OCI-LY7 (cell line): ENCODE measurements around the gene KAT6B.

ENCODE experiments used
- CTCF ChIP-seq: fragments of 200-600 bp; sonication (generic); conservative IDR thresholded peaks from 2 replicates; pipeline ENCODE4 v1.5.1; 2014; ENCODE audit warnings: mild to moderate bottlenecking, antibody characterized with exemption, low read length, moderate library complexity, mixed read lengths
- EZH2phosphoT487 ChIP-seq: fragments of 200-600 bp; sonication (generic); IDR thresholded peaks from 2 replicates; pipeline ENCODE4 v1.6.1; 2018; ENCODE audit warnings: low read depth, borderline replicate concordance, mild to moderate bottlenecking, mixed run types, antibody characterized with exemption, low read length, moderate library complexity, mixed read lengths

- no peak for TF ChIP-seq CTCF
- TF ChIP-seq EZH2phosphoT487, result no peak
Measured at GRCh38 chr10:75038335-75038734, 211.9 kb downstream of the KAT6B start.
